Stimulated activated CD4-positive, alpha-beta T cell treated with anti-CD3 and anti-CD28 coated beads, Interleukin-4, amount 100 ng/mL, for 1 hour (primary cell): ENCODE results near the gene OR1D5.
A peak's percentile ranks its signal among the peaks of the same experiment; 100 is the strongest.
"Not testable (repeated sequence)": the region's sequence is repeated elsewhere in the genome, so short reads cannot be mapped to it uniquely, and the experiment has no call there.

ENCODE experiments used
- DNase-seq: peaks from one replicate; pipeline ENCODE4 v3.0.0-alpha.2; 2020

OR1D5 gene, protein sequence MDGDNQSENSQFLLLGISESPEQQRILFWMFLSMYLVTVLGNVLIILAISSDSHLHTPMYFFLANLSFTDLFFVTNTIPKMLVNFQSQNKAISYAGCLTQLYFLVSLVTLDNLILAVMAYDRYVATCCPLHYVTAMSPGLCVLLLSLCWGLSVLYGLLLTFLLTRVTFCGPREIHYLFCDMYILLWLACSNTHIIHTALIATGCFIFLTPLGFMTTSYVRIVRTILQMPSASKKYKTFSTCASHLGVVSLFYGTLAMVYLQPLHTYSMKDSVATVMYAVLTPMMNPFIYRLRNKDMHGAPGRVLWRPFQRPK

DNA sequence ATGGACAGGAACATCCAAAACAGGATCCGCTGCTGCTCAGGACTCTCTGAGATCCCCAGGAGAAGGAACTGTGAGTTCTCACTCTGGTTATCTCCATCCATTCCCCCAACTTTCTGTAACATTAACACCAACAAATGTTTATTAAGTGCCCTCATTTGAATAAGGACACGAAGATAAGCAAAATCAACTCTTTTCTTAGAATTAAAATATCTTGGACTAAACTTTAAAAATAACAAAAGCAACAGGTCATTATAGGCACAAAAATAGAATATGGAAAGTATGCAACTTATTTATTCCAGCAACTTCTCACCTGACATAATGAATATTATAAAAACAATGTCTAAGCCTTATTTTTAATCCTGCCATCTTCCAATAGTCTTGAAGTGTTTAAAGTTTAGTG is at the start of gene OR1D5:
Gene OR1D5, minus strand, starts transcription at position 101 of the 400 bp plus-strand sequence. Its CDS starts 0 bp downstream, at position 101.
- not testable (repeated sequence) for DNase-seq

DNA sequence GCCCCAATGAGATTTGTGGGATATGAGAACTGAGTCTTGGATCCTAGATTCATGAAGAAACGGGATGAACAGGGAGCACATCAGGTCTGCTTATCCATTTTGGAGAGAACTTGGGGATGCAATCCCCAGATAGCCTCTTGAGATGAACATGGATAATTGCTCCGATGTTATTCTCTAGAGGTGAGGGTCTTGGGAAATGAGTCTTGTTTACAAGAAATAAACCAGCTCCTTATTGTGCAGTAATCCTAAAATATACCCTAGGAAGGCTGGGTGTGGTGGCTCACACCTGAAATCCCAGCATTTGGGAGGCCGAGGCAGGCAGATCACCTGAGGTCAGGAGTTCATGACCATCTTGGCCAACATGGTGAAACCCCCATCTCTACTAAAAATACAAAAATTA is 40.9 kb upstream of the OR1D5 start, which contains the start of gene OR1D2:
Gene OR1D2, minus strand, starts transcription at position 101 of the 400 bp plus-strand sequence. CDS start 11,426 bp downstream, outside the sequence.
- DNase-seq = no peak

DNA sequence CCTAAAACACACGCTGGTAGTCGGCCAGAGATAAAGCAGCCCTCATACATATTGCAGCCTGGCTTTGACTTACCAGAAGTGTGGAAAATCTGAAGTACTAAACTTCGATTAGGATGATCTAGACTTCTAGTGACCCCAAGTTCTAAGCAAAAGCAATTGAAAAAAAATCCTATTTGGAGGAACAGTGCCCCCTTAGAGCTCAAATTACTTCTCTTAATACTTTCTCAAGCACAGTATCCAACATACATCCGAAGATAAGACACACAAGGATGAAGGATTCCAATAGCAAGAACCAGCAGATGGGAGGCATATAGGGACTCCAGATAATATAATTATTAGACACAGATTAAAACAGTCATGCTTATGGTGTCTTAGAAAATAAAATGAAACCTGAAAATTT is 10.4 kb upstream of the OR1D5 start:
- not testable (repeated sequence) for DNase-seq

DNA sequence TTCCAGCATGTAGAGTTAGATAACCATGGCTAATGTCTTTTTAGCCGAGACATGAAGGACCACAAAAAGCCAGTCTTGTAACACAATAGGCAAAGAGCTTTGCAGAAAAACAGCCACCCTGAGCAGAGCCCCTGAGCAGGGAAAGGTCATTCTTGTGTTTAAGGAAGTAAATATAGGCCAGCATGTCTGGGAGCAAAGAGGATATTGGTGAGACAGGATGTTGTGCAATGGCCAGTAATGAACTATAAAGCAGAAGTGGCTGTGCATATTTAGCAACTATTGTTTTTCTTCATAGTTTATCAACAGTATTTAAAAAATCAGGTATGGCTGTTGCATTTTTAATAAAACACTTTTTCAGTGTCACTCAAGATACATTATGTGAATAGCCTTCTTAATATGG is 1.8 kb upstream of the OR1D5 start:
- DNase-seq = not testable (repeated sequence)

DNA sequence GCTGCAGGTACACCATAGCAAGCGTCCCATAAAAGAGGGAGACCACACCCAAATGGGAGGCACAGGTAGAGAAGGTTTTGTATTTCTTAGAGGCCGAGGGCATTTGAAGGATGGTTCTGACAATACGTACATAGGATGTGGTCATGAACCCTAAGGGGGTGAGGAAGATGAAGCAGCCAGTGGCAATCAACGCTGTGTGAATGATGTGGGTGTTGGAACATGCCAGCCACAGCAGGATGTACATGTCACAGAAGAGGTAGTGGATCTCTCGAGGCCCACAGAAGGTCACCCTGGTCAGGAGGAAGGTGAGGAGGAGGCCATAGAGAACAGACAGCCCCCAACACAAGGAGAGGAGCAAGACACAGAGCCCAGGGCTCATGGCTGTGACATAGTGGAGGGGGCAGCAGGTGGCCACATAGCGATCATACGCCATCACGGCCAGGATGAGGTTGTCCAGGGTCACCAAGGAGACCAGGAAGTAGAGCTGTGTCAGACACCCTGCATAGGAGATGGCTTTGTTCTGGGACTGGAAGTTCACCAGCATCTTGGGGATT is 506 bp downstream of the OR1D5 start:
- DNase-seq = not testable (repeated sequence)

DNA sequence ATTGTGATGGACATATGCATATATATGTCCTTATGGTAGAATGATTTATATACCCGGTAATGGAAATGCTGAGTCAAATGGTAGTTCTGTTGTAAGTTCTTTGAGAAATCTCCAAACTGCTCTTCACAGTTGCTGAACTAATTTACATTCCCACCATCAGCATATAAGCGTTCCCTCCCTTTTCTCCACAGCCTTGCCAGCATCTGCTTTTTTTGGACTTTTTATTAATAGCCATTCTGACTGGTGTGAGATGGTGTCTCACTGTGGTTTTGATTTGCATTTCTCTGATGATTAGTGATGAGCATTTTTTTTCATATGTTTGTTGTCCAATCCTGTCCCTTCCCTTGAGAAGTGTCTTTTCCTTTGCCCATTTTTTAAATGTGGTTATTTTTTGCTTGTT is 8.5 kb downstream of the OR1D5 start:
- not testable (repeated sequence) for DNase-seq

- no peak for DNase-seq
Measured at GRCh38 chr17:3049705-3050295, 13.6 kb downstream of the OR1D5 start.

DNA sequence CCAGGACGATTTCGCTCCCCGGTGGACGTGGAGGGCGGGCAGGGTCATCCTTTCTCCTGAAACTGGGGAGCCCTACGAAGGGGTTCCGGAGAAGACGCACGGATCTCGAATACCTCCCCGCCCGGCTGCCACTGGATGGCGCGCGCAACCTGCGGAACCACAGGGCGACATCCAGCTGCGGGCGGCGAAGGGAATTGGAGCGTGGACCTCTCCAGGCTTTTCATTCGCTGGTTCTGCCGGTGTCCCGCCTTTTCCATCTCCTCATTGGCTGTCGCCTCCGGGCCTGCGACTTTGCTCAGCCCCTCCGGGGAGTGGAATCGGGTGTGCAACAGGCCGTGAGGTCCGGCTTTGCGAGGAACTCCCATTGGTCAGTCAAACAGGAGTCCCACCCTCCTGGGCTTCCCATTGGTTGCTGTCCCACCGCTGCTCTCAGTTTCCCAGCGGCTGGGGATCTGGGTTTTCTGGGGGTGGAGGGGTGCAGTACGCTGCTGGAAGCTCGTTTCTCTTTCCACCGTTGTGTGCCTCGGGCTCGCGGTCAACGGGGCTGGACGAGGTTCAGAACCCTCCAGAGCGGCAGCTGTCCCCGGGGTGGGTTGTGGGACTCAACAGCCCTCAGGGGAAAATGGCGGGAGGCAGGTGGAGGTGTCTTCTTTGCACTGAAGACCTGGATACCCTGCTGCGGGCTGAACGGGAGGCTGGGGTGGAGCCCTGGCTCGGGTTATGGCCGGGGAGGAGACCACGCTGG is 14.5 kb downstream of the OR1D5 start:
- peak; percentile 92 for DNase-seq

- DNase-seq = no peak
Measured at GRCh38 chr17:3046753-3047152, 16.7 kb downstream of the OR1D5 start.

DNA sequence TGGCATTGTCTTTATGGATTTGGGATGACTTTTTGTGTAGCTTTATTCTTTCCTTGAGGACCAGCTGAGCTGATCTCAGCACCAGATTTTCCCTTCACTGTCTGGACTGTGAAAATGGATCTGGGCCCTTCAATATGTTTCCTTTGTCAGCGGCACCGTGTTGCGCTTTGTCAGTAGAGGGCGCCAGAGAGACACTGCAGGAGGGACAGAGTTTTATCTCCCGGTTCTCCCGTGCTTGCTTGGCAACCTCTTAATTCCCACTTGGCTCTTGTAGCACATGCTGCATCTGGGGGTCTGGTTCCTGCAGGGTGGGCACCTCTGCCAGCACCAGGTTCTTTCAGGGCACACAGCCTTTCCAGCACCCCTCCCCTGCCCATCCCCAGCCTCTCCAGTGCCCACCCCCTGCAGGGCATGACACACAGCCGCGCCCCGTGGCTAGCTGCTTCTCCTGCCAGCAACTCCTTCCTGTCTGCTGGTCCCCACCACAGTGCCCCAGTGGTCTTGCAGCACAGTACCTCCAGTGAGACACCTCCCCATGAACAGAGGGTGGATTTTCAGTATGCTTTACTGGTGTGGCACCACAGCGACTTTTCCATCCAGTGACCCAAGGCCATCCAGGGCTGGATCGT is 19.6 kb downstream of the OR1D5 start:
- no peak for DNase-seq

DNA sequence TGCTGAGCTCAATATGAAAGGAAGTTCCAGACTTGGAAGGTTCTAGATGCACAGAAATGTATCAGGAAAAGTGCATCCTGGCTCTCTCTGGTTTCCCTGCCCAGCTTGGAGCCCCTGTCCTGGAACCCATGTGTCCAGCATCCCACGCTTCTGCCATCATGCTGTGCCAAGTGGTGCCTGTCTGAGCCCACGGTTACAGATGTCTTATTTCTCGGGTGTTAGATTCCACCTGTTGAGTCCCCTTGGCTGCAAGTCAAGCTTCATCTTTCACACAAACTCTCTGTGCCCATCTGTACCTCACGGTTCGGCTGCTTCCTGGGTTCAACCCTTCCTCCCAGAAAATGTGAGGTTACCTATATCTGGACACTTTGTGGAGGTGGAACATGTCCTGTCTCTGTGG is 22.5 kb downstream of the OR1D5 start:
- DNase-seq = no peak

DNA sequence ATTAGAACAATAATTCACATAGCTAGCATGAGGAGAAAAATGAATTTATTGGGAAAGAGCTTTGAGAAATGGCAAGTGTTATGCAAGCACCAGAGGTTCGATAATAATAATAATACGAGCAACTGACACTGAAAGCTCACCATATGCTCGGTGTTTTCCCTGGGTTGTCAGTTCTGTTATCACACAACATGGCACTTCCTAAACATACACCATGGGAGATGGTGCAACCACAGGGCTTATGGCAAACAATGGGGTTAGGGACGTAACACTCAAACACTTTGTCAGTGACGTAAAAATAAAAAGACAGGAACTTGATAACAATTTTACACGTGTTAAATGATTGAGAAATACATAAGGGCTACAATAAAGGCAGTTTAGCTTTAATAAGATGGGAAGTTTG is 23.7 kb downstream of the OR1D5 start:
- DNase-seq = no peak

GRCh38 chr17:3038941-3039340 is 24.5 kb downstream of the OR1D5 start:
- no peak for DNase-seq

- DNase-seq = no peak
Measured at GRCh38 chr17:3037259-3037658, 26.1 kb downstream of the OR1D5 start.

- DNase-seq = no peak
Measured at GRCh38 chr17:3036800-3037199, 26.6 kb downstream of the OR1D5 start.

- DNase-seq = no peak
Measured at GRCh38 chr17:3035968-3036280, 27.5 kb downstream of the OR1D5 start.

GRCh38 chr17:3035256-3035967 is 28.0 kb downstream of the OR1D5 start:
- DNase-seq = no peak

- no peak for DNase-seq
Measured at GRCh38 chr17:3034578-3034920, 28.9 kb downstream of the OR1D5 start.

DNA sequence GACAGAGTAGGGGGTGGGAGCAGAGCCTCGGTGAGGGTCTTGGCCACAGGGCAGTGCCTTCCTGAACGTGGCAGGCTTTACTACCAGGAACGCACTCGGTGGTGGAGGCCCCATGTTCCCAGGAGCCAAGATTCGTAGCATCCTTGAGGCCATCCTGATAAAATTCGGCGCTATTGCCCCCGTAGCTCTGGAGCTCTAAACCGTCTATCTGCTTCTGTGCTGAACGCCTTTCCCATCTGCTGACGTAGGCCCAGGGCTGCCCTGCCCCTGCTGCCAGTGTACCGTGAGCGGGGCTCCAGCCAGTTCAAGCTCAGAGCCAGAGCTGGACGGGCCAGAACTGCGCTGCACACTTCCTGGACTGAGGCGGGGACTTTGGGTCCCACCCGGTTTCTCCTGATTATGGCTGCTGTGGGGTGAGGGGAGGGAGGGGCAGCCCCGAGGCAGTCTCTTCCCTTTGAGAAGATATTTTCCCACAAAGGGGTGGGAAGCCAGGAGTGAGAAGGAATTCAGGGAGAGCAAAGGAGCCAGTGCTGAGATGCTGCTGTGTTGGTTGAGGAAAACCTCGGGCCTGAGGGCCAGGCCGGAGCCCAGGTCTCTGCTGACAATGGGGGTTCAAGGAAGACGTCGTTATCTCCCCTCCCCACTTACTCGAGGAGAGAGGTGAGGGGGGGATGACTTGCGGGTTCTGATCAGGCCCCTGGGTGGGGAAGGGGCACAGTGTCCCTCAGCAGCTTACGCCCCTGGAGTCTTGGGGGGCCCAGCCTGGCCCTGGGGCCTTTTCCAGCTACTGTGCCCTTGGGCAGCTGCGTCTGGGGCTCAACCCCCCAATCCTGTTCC is 29.4 kb downstream of the OR1D5 start:
- DNase-seq = no peak

GRCh38 chr17:3033248-3033640 is 30.2 kb downstream of the OR1D5 start:
- no peak for DNase-seq
